ENCODE results near the gene RHOBTB1.

The RHOBTB1 gene

DNA sequence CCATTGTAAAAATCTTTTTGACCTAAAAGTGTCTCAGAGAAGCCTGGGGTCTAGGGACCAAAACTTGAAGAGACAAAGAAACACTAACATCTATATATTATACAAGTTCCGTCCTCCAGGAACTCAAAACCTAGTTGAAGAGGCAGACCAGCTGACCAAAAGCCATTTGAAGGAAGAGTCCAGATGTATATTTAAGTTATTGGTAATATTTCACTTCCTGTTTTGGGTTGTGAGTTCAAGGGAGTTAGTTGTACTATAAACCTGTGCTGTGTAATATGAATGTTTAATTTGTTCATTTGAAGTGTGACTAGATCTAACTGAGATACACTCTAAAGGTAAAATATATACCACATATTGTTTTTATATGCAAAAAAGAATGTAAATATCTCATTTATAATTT, 120.7 kb downstream of the RHOBTB1 start:
- no CpG with 5 or more reads among the region's 1 CpG for WGBS (ENCODE audit: extremely low coverage, insufficient coverage, insufficient read length)
- H3K4me1 ChIP-seq (ENCODE audit: control insufficient read depth in 1 of 2, insufficient read depth in 2 of 2, low read length in 2 of 2), result peaks cover 0 to 9% of the 10 kb centered on the region in 2 experiments
- no peak overlapping the region for H3K9ac ChIP-seq (ENCODE audit: low read length)
- H3K79me2 ChIP-seq (ENCODE audit: control insufficient read depth, insufficient read depth, low read length, poor library complexity), result no peaks in the 10 kb centered on the region
- no peak overlapping the region for H2AK5ac ChIP-seq (ENCODE audit: low read length)
- H3K14ac ChIP-seq (ENCODE audit: low read length), result no peak overlapping the region
- H3K36me3 ChIP-seq (ENCODE audit: control insufficient read depth in 1 of 2, insufficient read depth in 2 of 2, low read length in 2 of 2), result no peaks in the 10 kb centered on the region
- no peak overlapping the region for H2BK120ac ChIP-seq (ENCODE audit: insufficient read depth, low read length, poor library complexity)
- H4K12ac ChIP-seq (ENCODE audit: low read depth, low read length), result no peak overlapping the region
- no peak overlapping the region for H3K23ac ChIP-seq (ENCODE audit: low read length)
- DNase-seq, result no peak
- H3K27me3 ChIP-seq (ENCODE audit: insufficient read depth, low read length), result no peaks in the 10 kb centered on the region
- no peak overlapping the region for H4K91ac ChIP-seq (ENCODE audit: low read depth, low read length)
- no peak overlapping the region for H3K4me3 ChIP-seq (ENCODE audit: low read depth, low read length)
- no peaks in the 10 kb centered on the region for H3K9me3 ChIP-seq (ENCODE audit: insufficient read depth, low read depth, low read length)
- H2BK5ac ChIP-seq (ENCODE audit: low read depth, low read length, poor library complexity), result no peak overlapping the region
- no peak overlapping the region for H2AFZ ChIP-seq (ENCODE audit: insufficient read depth, low read length, poor library complexity)
- no peak overlapping the region for H2BK12ac ChIP-seq (ENCODE audit: low read length)
- H3K18ac ChIP-seq (ENCODE audit: low read length), result no peak overlapping the region
- H3K79me1 ChIP-seq (ENCODE audit: low read length), result no peaks in the 10 kb centered on the region
- H3K27ac ChIP-seq (ENCODE audit: low read depth, low read length), result no peak overlapping the region
- H3K4me2 ChIP-seq (ENCODE audit: low read length), result no peak overlapping the region
- H3K4ac ChIP-seq (ENCODE audit: low read depth, low read length), result no peak overlapping the region
- no peak overlapping the region for H4K8ac ChIP-seq (ENCODE audit: low read depth, low read length)

GRCh38 chr10:60822809-60823208, 121.2 kb downstream of the RHOBTB1 start:
- no peak overlapping the region for H3K18ac ChIP-seq (ENCODE audit: low read length)
- H3K14ac ChIP-seq (ENCODE audit: low read length), result no peak overlapping the region
- no peaks in the 10 kb centered on the region for H3K79me2 ChIP-seq (ENCODE audit: control insufficient read depth, insufficient read depth, low read length, poor library complexity)
- H3K4me3 ChIP-seq (ENCODE audit: low read depth, low read length), result no peak overlapping the region
- H3K9ac ChIP-seq (ENCODE audit: low read length), result no peak overlapping the region
- H4K91ac ChIP-seq (ENCODE audit: low read depth, low read length), result no peak overlapping the region
- H3K23ac ChIP-seq (ENCODE audit: low read length), result no peak overlapping the region
- H3K27ac ChIP-seq (ENCODE audit: low read depth, low read length), result no peak overlapping the region
- H2BK5ac ChIP-seq (ENCODE audit: low read depth, low read length, poor library complexity), result no peak overlapping the region
- no peak overlapping the region for H2BK12ac ChIP-seq (ENCODE audit: low read length)
- no peak overlapping the region for H4K12ac ChIP-seq (ENCODE audit: low read depth, low read length)
- peaks cover 0 to 7% of the 10 kb centered on the region in 2 experiments for H3K4me1 ChIP-seq (ENCODE audit: control insufficient read depth in 1 of 2, insufficient read depth in 2 of 2, low read length in 2 of 2)
- H4K8ac ChIP-seq (ENCODE audit: low read depth, low read length), result no peak overlapping the region
- no peaks in the 10 kb centered on the region for H3K9me3 ChIP-seq (ENCODE audit: insufficient read depth, low read depth, low read length)
- H3K79me1 ChIP-seq (ENCODE audit: low read length), result no peaks in the 10 kb centered on the region
- H3K4me2 ChIP-seq (ENCODE audit: low read length), result no peak overlapping the region
- H3K4ac ChIP-seq (ENCODE audit: low read depth, low read length), result no peak overlapping the region
- no peak for DNase-seq
- H2AK5ac ChIP-seq (ENCODE audit: low read length), result no peak overlapping the region
- no peak overlapping the region for H2AFZ ChIP-seq (ENCODE audit: insufficient read depth, low read length, poor library complexity)
- no CpG with 5 or more reads among the region's 4 CpGs for WGBS (ENCODE audit: extremely low coverage, insufficient coverage, insufficient read length)
- no peaks in the 10 kb centered on the region for H3K27me3 ChIP-seq (ENCODE audit: insufficient read depth, low read length)
- H3K36me3 ChIP-seq (ENCODE audit: control insufficient read depth in 1 of 2, insufficient read depth in 2 of 2, low read length in 2 of 2), result no peaks in the 10 kb centered on the region
- H2BK120ac ChIP-seq (ENCODE audit: insufficient read depth, low read length, poor library complexity), result no peak overlapping the region

GRCh38 chr10:60821656-60822055, 122.3 kb downstream of the RHOBTB1 start:
- H3K9ac ChIP-seq (ENCODE audit: low read length), result no peak overlapping the region
- H3K4me2 ChIP-seq (ENCODE audit: low read length), result no peak overlapping the region
- no peak overlapping the region for H4K91ac ChIP-seq (ENCODE audit: low read depth, low read length)
- no peak overlapping the region for H2BK120ac ChIP-seq (ENCODE audit: insufficient read depth, low read length, poor library complexity)
- H3K4me3 ChIP-seq (ENCODE audit: low read depth, low read length), result no peak overlapping the region
- peaks cover 0 to 3% of the 10 kb centered on the region in 2 experiments for H3K4me1 ChIP-seq (ENCODE audit: control insufficient read depth in 1 of 2, insufficient read depth in 2 of 2, low read length in 2 of 2)
- no peaks in the 10 kb centered on the region for H3K9me3 ChIP-seq (ENCODE audit: insufficient read depth, low read depth, low read length)
- H3K27me3 ChIP-seq (ENCODE audit: insufficient read depth, low read length), result no peaks in the 10 kb centered on the region
- H2AK5ac ChIP-seq (ENCODE audit: low read length), result no peak overlapping the region
- no peak overlapping the region for H3K18ac ChIP-seq (ENCODE audit: low read length)
- no peaks in the 10 kb centered on the region for H3K36me3 ChIP-seq (ENCODE audit: control insufficient read depth in 1 of 2, insufficient read depth in 2 of 2, low read length in 2 of 2)
- H4K8ac ChIP-seq (ENCODE audit: low read depth, low read length), result no peak overlapping the region
- no peak overlapping the region for H3K27ac ChIP-seq (ENCODE audit: low read depth, low read length)
- no peaks in the 10 kb centered on the region for H3K79me1 ChIP-seq (ENCODE audit: low read length)
- H3K14ac ChIP-seq (ENCODE audit: low read length), result no peak overlapping the region
- no peak overlapping the region for H3K23ac ChIP-seq (ENCODE audit: low read length)
- no peak overlapping the region for H3K4ac ChIP-seq (ENCODE audit: low read depth, low read length)
- no peak overlapping the region for H2BK5ac ChIP-seq (ENCODE audit: low read depth, low read length, poor library complexity)
- no peak overlapping the region for H4K12ac ChIP-seq (ENCODE audit: low read depth, low read length)
- no peak for DNase-seq
- H3K79me2 ChIP-seq (ENCODE audit: control insufficient read depth, insufficient read depth, low read length, poor library complexity), result no peaks in the 10 kb centered on the region
- no peak overlapping the region for H2AFZ ChIP-seq (ENCODE audit: insufficient read depth, low read length, poor library complexity)
- no CpG with 5 or more reads among the region's 2 CpGs for WGBS (ENCODE audit: extremely low coverage, insufficient coverage, insufficient read length)
- no peak overlapping the region for H2BK12ac ChIP-seq (ENCODE audit: low read length)

GRCh38 chr10:60820093-60820754, 123.8 kb downstream of the RHOBTB1 start:
- Histone ChIP-seq H3K36me3 (ENCODE audit: control insufficient read depth in 1 of 2, insufficient read depth in 2 of 2, low read length in 2 of 2) (no peaks in the 10 kb centered on the region), H2BK12ac (ENCODE audit: low read length) (peak overlapping the region; percentile 64), H2AK5ac (ENCODE audit: low read length) (peak overlapping the region; percentile 21), H3K4me1 (ENCODE audit: control insufficient read depth in 1 of 2, insufficient read depth in 2 of 2, low read length in 2 of 2) (peaks cover 0 to 2% of the 10 kb centered on the region in 2 experiments), H3K23ac (ENCODE audit: low read length) (no peak overlapping the region), H3K14ac (ENCODE audit: low read length) (no peak overlapping the region), H3K4me3 (ENCODE audit: low read depth, low read length) (no peak overlapping the region), H3K4ac (ENCODE audit: low read depth, low read length) (no peak overlapping the region), H4K12ac (ENCODE audit: low read depth, low read length) (no peak overlapping the region), H4K8ac (ENCODE audit: low read depth, low read length) (peak overlapping the region; percentile 65), H4K91ac (ENCODE audit: low read depth, low read length) (peak overlapping the region; percentile 24), H3K9me3 (ENCODE audit: insufficient read depth, low read depth, low read length) (no peaks in the 10 kb centered on the region), H3K79me2 (ENCODE audit: control insufficient read depth, insufficient read depth, low read length, poor library complexity) (no peaks in the 10 kb centered on the region), H3K27ac (ENCODE audit: low read depth, low read length) (no peak overlapping the region), H3K18ac (ENCODE audit: low read length) (no peak overlapping the region), H2BK5ac (ENCODE audit: low read depth, low read length, poor library complexity) (peak overlapping the region; percentile 31), H3K4me2 (ENCODE audit: low read length) (no peak overlapping the region), H3K9ac (ENCODE audit: low read length) (no peak overlapping the region), H3K79me1 (ENCODE audit: low read length) (no peaks in the 10 kb centered on the region), H3K27me3 (ENCODE audit: insufficient read depth, low read length) (no peaks in the 10 kb centered on the region), H2BK120ac (ENCODE audit: insufficient read depth, low read length, poor library complexity) (peak overlapping the region; percentile 80), H2AFZ (ENCODE audit: insufficient read depth, low read length, poor library complexity) (no peak overlapping the region)
- no CpG with 5 or more reads among the region's 6 CpGs for WGBS (ENCODE audit: extremely low coverage, insufficient coverage, insufficient read length)
- no peak for DNase-seq
